Stimulated activated CD4-positive, alpha-beta T cell treated with anti-CD3 and anti-CD28 coated beads, Interleukin-12 subunit alpha, Interleukin-12 subunit beta, amount 100 ng/mL, for 4 hours (primary cell): ENCODE measurements around the gene TTYH3.

Source experiments
- DNase-seq: peaks from one replicate; pipeline ENCODE4 v3.0.0-alpha.2; 2020

TTYH3 gene

DNA sequence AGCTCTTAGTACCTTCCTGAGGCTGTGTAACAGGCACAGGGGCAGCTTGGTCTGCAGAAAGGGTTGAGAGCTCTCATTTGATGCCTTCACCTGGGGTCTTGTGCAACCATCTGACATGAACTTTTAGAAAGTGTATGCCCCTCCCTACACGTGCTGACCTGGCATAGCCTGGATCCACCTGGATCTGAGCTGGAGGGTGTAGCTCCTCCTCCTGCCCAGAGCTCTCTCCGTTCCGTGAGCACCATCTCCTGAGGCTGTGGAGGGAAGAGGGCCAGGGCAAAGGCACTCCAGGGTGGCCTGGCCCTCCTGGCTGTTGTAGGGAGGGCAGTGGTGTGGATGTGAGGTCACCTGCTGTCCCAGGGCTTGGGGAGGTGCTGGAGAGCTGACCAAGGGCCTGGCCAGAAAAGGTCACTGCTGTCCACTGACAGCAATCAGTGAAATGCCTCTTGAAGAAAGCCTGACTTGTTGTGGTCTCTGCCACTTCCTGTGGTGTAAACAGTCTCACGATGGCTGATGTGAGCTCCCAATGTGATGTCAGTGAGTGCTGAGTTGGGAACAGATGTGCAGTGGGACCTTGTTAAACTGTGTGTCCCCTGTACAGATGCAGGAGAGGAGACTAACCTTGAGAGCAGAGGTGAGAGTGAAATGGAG, 79.2 kb downstream of the TTYH3 start:
- DNase-seq, result no peak

DNA sequence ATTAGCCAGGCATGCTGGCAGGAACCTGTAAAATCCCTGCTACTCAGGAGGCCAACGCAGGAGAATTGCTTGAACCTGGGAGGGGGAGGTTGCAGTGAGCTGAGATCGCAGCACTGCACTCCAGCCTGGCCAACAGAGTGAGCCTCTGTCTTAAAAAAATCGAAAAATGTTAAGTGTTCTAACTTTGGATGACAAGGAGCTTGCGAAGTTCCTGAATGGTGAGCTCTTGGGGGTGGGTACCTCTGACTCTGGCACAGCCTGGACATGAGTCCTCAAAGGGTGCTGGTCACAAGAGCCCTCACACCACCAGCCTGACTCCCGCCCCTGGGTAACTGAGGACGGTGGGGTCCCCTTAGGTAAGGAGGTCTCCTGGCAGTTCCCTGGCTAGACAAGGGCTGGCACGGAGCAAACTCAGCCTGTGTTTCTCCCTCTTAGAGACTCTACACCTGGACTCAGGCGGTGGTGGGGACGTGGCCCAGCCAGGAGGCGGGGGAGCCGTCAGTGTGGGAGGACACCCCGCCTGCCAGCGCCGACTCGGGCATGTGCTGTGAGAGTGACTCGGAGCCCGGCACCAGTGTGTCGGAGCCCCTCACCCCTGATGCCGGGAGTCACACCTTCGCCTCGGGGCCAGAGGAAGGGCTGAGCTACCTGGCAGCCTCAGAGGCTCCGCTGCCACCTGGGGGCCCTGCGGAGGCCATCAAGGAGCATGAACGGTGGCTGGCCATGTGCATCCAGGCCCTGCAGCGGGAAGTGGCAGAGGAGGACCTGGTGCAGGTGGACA, 80.3 kb downstream of the TTYH3 start:
- DNase-seq, result no peak

- no peak for DNase-seq
Observed at GRCh38 chr7:2713370-2713769, 81.6 kb downstream of the TTYH3 start.

GRCh38 chr7:2713978-2714377, 82.2 kb downstream of the TTYH3 start:
- no peak for DNase-seq
